ENCODE data around the gene RPRM. TPM values are rescaled to one million over a fixed set of nuclear protein-coding genes. Genes with fewer than 3 reads are reported as not detected.
A peak's percentile ranks its signal among the peaks of the same experiment; 100 is the strongest.
"Not testable (repeated sequence)": the region's sequence is repeated elsewhere in the genome, so short reads cannot be mapped to it uniquely, and the experiment has no call there.

The RPRM gene
- total RNA-seq, result not detected in 2 replicates

DNA sequence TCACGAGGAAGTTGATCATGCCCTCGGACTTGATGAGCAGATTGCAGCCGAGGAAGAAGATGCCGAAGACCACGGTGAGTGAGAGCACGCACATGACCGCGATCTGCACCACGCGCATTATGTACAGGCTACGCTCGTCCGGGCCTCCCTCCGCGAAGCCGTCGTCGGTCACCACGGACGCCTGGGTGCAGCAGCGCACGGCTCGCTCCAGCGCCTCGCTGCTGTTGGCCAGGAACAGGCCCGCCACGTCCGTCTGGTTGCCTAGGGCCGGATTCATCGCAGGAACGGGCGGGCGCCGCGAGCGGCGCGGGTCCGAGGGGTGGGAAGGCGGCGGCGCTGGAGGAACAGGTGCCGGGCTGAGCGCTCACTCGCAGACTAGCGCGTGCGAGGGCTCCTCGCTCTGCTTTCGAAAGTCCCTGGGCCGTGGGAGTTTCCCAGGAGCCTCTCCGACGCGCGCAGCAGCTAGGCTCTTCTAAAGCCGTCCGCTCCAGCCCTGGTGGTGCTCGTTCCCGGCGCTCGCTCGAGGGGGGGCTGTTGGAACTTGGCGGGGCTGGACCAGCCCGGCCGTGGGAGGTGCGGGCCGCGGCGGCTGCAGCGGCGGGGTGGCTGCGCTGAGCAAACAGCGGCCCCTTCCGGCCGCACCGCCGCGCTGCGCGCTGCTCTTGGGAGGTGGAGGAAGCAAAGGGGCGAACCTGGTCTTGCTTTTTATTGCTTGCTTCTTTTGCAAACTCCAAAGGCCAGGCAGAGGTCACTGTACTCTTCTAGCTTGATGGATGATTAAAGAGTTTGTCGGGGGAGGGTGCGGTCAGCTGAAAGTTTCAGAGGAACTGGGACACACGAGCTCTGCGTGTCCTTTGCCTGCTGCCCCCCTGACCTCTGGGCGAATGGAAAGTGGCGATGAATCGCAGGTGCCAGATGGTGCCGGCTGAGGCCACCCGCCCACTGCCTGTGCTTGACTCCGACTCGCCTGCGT lies at the start of gene RPRM:
TSS of gene RPRM (minus strand) at position 474 of the 973 bp plus-strand sequence. CDS start at position 277, 197 bp downstream.
- H3K27ac Mint-ChIP-seq, result peak within 1 kb of the TSS; percentile 19
- H3K36me3 Mint-ChIP-seq (ENCODE audit: low read depth), result no peaks in the 10 kb centered on the region
- H3K9me3 Mint-ChIP-seq, result no peaks in the 10 kb centered on the region
- DNase-seq, result peak; percentile 89
- peaks cover 9% of the 10 kb centered on the region for H3K4me1 Mint-ChIP-seq
- intact Hi-C loops (cut with micrococcal nuclease), result loop anchor here (2.0 to 10.0 kb wide), 3 partner anchors 316 to 551 kb away; partner anchors contain the start of gene GALNT13
- H3K4me3 Mint-ChIP-seq, result peak within 1 kb of the TSS; percentile 56
- H3K27me3 Mint-ChIP-seq, result peaks cover 52% of the 10 kb centered on the region

DNA sequence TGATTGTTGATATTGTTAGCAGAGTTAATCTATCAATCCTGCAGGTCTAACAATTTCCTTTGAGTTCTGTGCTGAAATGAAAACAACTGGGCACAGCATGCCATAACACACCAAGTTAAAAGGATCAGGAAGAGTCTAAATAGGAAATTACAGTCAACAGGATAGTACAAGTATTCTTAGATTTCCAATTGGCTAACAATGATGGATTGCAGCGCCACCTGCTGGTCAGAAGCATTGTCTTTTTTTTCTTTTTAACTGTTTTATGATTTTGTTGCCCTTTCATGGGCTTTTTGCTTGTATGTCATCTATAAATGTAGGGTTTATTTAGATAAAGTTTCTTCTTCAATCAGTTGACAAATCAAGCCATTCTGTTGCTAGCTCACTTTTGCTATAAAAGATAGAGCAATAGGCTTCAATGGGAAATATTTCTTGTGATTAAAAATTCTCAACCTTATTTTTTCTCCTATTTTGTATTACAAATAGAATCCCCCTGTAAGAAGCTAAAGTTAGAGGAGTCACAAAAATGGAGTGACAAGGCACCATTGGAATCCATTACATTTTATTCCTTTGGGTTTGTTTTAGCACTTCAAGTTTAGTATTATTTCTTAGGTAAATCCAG lies 40.8 kb upstream of the RPRM start:
- Mint-ChIP-seq H3K9me3 (no peaks in the 10 kb centered on the region), H3K27ac (no peak overlapping the region), H3K27me3 (no peaks in the 10 kb centered on the region), H3K4me3 (no peak overlapping the region), H3K4me1 (no peaks in the 10 kb centered on the region), H3K36me3 (ENCODE audit: low read depth) (no peaks in the 10 kb centered on the region)
- intact Hi-C loops (cut with micrococcal nuclease), result loop anchor here (1.0 to 5.0 kb wide), 3 partner anchors 357 to 777 kb away; no protein-coding TSS in a partner anchor
- peak; percentile 83 for DNase-seq

DNA sequence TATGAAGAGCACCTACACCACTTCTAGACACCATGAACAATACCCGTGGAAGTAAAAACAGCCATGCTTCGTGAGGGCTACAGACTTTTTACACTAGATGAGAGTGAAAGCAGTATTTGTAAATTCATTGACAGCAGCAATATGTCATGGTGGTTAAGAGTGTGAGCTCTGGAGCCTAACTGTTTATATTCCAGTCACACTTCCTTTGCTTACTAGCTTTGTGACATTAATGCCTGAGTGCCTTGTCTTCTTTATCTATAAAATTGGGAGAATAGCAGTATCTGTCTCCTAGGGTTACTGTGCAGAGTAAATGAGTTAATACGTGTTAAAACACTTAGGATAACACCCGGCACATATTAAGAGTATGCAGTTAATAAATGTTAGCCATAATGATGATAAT lies 33.8 kb upstream of the RPRM start:
- no peak overlapping the region for H3K4me3 Mint-ChIP-seq
- H3K36me3 Mint-ChIP-seq (ENCODE audit: low read depth), result no peaks in the 10 kb centered on the region
- no peaks in the 10 kb centered on the region for H3K9me3 Mint-ChIP-seq
- no peaks in the 10 kb centered on the region for H3K27me3 Mint-ChIP-seq
- no peak overlapping the region for H3K27ac Mint-ChIP-seq
- DNase-seq, result no peak
- H3K4me1 Mint-ChIP-seq, result no peaks in the 10 kb centered on the region
- intact Hi-C loops (cut with micrococcal nuclease), result no loop called here

DNA sequence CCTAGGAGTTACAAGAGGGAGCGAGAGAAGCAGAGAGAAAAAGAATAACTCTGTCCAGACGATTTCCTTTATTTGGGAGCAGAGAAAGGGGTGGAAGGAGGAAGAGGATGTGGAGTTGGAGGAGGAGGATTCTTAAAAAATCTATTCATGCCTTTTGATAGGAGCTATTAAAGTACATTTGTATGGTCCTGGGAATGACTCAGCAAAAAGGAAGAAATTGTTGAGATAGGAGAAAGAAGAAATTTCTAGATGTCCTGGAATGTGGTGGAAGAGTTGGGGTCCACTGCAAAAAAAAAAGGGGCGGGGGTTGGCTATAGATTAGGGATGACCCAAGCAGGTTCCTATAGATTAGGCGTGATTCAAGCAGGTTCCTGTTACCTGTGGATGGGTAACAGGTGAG lies 32.4 kb upstream of the RPRM start:
- intact Hi-C loops (cut with micrococcal nuclease), result no loop called here
- no peak for DNase-seq
- no peaks in the 10 kb centered on the region for H3K9me3 Mint-ChIP-seq

DNA sequence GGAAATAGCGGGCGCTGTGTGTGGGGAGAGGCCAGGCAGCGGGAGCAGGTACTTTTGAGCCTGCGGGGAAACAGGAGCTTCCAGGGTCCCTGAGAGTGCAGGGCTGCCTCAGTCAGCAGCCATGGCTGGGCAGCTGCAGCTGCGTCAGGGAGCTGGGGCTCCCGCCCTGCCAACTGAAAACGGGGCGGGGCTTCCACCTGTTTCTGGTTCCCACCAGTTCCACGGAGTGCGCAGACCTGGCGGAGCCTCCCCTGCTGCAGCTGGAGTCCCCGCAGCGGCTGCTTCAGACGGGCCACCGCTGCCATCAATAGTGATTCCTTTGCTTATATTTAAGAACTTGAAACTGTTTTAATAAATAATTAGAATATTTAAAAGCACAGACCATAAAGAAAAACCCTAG lies 30.6 kb upstream of the RPRM start:
- Mint-ChIP-seq H3K27ac (no peak overlapping the region), H3K36me3 (ENCODE audit: low read depth) (no peaks in the 10 kb centered on the region), H3K27me3 (peaks cover 2% of the 10 kb centered on the region), H3K4me1 (no peaks in the 10 kb centered on the region), H3K4me3 (no peak overlapping the region), H3K9me3 (no peaks in the 10 kb centered on the region)
- intact Hi-C loops (cut with micrococcal nuclease), result no loop called here
- DNase-seq, result no peak

More for the DNA sequence above, 32.4 kb upstream of the RPRM start:
- no peaks in the 10 kb centered on the region for H3K27me3 Mint-ChIP-seq
- no peaks in the 10 kb centered on the region for H3K4me1 Mint-ChIP-seq
- no peaks in the 10 kb centered on the region for H3K36me3 Mint-ChIP-seq (ENCODE audit: low read depth)
- H3K27ac Mint-ChIP-seq, result no peak overlapping the region
- H3K4me3 Mint-ChIP-seq, result no peak overlapping the region

DNA sequence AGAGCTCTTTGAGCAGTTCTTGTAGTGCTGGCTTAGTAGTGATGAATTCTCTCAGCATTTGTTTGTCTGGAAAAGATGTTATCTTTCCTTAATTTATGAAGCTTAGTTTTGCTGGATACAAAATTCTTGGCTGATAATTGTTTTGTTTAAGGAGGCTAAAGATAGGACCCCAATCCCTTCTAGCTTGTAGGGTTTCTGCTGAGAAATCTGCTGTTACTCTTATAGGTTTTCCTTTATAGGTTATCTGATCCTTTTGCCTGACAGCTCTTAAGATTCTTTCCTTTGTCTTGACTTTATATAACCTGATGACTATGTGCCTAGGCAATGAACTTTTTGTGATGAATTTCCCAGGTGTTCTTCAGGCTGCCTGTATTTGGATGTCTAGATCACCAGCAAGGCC lies 27.9 kb upstream of the RPRM start:
- H3K36me3 Mint-ChIP-seq (ENCODE audit: low read depth); H3K27me3 Mint-ChIP-seq; H3K4me1 Mint-ChIP-seq; H3K27ac Mint-ChIP-seq; H3K4me3 Mint-ChIP-seq; intact Hi-C loops (cut with micrococcal nuclease); H3K9me3 Mint-ChIP-seq; DNase-seq: not testable (repeated sequence)

DNA sequence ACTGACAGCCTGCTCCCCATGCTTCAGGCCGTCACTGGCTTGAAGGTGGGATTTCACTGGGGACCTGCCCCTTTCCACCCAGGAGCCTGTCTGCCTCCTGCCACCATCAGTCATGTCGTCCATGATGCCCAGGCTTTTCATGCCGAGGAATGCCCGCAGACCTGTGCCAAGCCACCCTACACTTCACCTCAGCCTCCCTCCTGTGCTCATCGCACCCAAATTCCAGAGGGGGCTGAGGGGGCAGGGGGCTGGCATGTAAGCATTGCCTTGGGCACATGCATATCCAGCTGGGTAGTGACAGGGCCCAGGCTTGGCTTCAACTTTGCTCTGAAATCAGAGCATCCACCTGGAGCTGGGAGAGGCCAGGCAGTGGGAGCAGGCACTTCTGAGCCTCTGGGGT lies 20.9 kb upstream of the RPRM start:
- no peaks in the 10 kb centered on the region for H3K9me3 Mint-ChIP-seq
- intact Hi-C loops (cut with micrococcal nuclease), result no loop called here
- DNase-seq, result no peak

DNA sequence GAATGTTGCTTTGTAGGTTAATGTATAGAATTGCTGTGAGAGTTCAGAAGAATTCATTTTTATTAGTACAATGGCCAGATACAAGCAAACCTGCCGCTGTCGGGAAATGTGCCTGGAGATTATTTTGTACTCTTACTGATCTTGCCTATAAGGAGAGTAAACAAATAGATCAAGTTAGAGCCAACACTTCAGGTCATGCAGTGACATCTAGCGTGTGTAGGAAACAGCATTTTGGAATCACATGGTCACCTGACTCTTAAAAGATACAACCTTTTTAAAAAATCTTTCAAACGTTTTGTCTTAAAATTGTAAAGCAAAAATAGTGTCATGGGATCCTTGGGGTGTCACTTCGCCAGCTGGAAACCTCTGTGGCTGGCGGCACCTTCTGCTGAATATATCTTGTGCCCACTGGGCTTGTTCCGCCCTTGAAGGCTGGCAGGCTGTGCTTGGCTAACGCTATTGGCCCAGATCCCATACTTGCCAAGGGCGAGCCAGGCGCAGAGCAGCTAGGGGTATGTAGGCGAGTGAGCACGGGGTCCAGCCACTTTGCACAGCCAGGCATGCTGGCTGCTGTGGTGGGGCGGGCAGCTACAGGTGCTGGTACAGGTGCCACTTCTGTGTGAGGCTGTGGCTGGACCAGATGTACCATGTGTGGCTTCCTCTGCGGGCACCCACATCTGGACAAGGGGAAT lies 19.5 kb upstream of the RPRM start:
- no peaks in the 10 kb centered on the region for H3K9me3 Mint-ChIP-seq
- intact Hi-C loops (cut with micrococcal nuclease), result no loop called here
- peaks cover 5% of the 10 kb centered on the region for H3K27me3 Mint-ChIP-seq
- H3K27ac Mint-ChIP-seq, result no peak overlapping the region
- H3K36me3 Mint-ChIP-seq (ENCODE audit: low read depth), result no peaks in the 10 kb centered on the region
- no peak overlapping the region for H3K4me3 Mint-ChIP-seq
- DNase-seq, result no peak
- H3K4me1 Mint-ChIP-seq, result no peaks in the 10 kb centered on the region

More for the DNA sequence above, 20.9 kb upstream of the RPRM start:
- no peak overlapping the region for H3K4me3 Mint-ChIP-seq
- H3K4me1 Mint-ChIP-seq, result no peaks in the 10 kb centered on the region
- no peaks in the 10 kb centered on the region for H3K36me3 Mint-ChIP-seq (ENCODE audit: low read depth)
- peaks cover 7% of the 10 kb centered on the region for H3K27me3 Mint-ChIP-seq
- H3K27ac Mint-ChIP-seq, result no peak overlapping the region

DNA sequence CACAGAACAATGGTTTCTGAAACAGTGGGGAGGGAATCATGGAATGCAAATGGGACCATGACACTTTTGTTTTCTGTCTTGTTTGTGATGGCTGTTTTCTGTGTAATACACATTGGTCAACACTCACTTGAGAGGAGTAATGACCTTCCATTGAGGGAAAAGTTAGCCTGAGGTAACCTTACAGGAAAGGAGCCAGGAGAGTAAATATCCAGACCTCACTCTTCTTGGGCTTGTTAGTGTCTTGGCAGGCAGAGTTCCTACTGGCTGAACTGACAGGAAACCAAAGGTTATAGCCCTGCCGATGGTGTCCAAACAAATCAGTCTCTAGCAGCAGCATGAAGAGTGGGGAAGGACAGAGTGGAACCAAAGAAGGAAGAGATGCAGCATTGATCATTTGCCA lies 17.2 kb upstream of the RPRM start:
- Mint-ChIP-seq H3K4me3 (no peak overlapping the region), H3K27ac (no peak overlapping the region), H3K36me3 (ENCODE audit: low read depth) (no peaks in the 10 kb centered on the region), H3K4me1 (no peaks in the 10 kb centered on the region), H3K27me3 (peaks cover 5% of the 10 kb centered on the region), H3K9me3 (no peaks in the 10 kb centered on the region)
- no peak for DNase-seq
- intact Hi-C loops (cut with micrococcal nuclease), result no loop called here

DNA sequence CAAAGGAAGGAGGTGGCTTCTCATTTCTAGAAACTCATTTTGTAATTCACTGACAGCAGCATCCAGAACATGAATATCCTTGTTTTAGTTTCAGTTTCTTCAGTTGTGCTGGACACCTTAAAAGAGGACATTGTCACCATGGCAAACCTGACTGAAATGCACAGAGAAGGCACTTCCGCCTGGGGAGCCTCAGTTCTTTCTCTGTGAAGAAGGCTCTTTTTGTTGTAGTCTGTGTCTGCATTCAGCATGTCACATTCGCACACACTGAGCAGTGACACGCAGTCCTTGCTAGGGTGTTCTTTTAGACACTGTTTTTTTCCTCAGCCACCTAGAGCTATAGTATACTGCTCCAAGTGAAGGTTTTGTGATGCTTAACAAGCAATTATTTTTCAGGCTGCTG lies 9.5 kb upstream of the RPRM start:
- intact Hi-C loops (cut with micrococcal nuclease), result no loop called here
- no peaks in the 10 kb centered on the region for H3K36me3 Mint-ChIP-seq (ENCODE audit: low read depth)
- no peak overlapping the region for H3K4me3 Mint-ChIP-seq
- no peak for DNase-seq
- H3K9me3 Mint-ChIP-seq, result no peaks in the 10 kb centered on the region
- H3K27me3 Mint-ChIP-seq, result no peaks in the 10 kb centered on the region
- H3K4me1 Mint-ChIP-seq, result no peaks in the 10 kb centered on the region
- no peak overlapping the region for H3K27ac Mint-ChIP-seq

DNA sequence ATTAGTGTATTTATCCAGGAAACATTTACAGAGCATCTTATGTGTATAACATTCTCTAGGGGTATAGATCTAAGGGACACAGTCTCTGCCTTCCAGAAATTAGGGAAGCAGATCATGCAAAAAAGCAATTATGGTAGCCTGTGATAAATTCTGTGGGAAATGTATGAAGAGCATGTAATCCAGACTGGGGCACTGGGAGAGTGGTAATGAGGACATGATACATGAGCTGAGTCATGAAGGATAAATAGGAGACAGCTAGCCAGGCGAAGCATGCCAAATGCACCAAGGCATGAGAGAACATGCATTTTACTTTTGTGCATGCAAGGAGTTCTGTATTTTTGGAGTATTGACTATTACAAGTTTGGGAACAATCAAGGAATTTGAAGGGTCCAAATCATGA lies 8.9 kb upstream of the RPRM start:
- H3K9me3 Mint-ChIP-seq, result no peaks in the 10 kb centered on the region
- no peak overlapping the region for H3K4me3 Mint-ChIP-seq
- H3K27me3 Mint-ChIP-seq, result no peaks in the 10 kb centered on the region
- intact Hi-C loops (cut with micrococcal nuclease), result no loop called here
- H3K36me3 Mint-ChIP-seq (ENCODE audit: low read depth), result no peaks in the 10 kb centered on the region
- no peak overlapping the region for H3K27ac Mint-ChIP-seq
- H3K4me1 Mint-ChIP-seq, result no peaks in the 10 kb centered on the region
- no peak for DNase-seq

DNA sequence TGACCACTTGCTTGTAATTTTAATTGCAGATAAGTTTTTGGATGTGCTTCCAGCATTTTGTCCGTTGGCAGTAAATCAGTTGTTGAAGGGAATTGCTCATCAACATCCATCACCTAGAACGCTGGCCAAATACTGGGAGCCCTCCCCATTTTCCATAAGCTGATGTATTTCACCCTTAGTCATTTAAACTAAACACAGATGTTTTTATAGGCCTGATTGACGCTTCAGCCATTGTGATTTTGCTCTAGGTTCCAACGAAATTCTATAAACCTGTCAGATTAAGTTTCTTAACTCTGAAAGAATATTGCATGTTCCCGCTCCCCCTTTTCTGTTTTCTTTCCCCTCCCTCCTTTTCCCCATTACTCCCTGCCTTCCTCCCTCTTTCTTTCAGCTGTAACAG lies 1.0 kb upstream of the RPRM start:
- DNase-seq, result no peak
- Mint-ChIP-seq H3K36me3 (ENCODE audit: low read depth) (no peaks in the 10 kb centered on the region), H3K4me3 (no peak overlapping the region), H3K9me3 (no peaks in the 10 kb centered on the region), H3K27me3 (peaks cover 47% of the 10 kb centered on the region), H3K27ac (no peak overlapping the region), H3K4me1 (peaks cover 9% of the 10 kb centered on the region)
- intact Hi-C loops (cut with micrococcal nuclease), result loop anchor here (2.0 to 10.0 kb wide), 3 partner anchors 317 to 552 kb away; partner anchors contain the start of gene GALNT13

DNA sequence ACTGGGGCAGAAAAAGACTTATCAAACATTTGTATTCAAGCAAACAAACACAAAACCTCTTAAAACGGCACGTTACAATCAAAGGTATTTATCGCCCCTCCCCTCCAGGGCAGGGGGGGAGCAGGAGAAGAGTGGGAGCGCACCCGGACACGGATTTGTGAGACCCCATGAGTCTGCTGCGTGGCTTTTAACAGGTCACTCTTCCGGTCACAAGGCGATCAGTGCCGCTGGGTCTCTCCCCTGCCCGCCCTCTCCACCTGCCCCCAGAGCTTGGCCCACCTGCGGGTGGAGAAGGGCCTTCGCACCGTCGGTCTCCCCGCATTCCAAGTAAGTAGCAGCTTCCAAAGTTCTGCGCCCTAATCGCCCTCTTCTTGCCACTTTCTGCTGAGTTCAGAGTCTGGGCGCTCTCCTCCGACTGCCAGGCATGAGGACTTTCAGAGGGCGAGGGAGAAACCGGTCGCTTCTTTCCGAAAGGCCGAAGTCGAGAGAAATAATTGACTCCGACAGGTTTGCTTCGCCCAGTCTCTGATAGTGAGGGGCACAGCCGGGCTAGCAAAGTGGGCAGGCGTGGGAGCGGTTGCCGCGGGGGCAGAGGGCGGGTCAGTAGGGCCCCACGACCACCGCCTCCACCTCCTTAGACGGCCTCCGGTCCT lies 800 bp downstream of the RPRM start:
- Mint-ChIP-seq H3K27me3 (peaks cover 53% of the 10 kb centered on the region), H3K4me3 (peak overlapping the region; percentile 56), H3K36me3 (ENCODE audit: low read depth) (no peaks in the 10 kb centered on the region), H3K9me3 (no peaks in the 10 kb centered on the region), H3K27ac (peak overlapping the region; percentile 19), H3K4me1 (peaks cover 9% of the 10 kb centered on the region)
- intact Hi-C loops (cut with micrococcal nuclease), result loop anchor here (2.0 to 10.0 kb wide), 3 partner anchors 315 to 550 kb away; partner anchors contain the start of gene GALNT13
- DNase-seq, result no peak
